Epithelial cell of proximal tubule (primary cell): Measurements from ENCODE around the gene WDR48. TPM values are rescaled to one million over a fixed set of nuclear protein-coding genes. Genes with fewer than 3 reads are reported as not detected.

Experiments used
- DNase-seq: peaks from one replicate; pipeline ENCODE4 v3.0.0-alpha.2; 2011; ENCODE audit warnings: low read depth
- H3K4me3 ChIP-seq: 2 replicates; pipeline ENCODE4 v1.5.1; 2011; ENCODE audit warnings: low read depth, mild to moderate bottlenecking, low read length
- total RNA-seq: library from RNA; depleted of rRNA; stranded (reverse); fragments of >200 nt; gene quantifications from 2 replicates; pipeline ENCODE4 v1.2.3, GENCODE V29; 2015
- TF ChIP-seq, protein P1 (sequence below): conservative IDR thresholded peaks from 2 replicates; pipeline ENCODE4 v1.5.1; 2012; ENCODE audit warnings: low read depth, mild to moderate bottlenecking, low read length

WDR48 gene
- total RNA-seq, 1 donor from 2014 or later: 29.5 TPM

DNA sequence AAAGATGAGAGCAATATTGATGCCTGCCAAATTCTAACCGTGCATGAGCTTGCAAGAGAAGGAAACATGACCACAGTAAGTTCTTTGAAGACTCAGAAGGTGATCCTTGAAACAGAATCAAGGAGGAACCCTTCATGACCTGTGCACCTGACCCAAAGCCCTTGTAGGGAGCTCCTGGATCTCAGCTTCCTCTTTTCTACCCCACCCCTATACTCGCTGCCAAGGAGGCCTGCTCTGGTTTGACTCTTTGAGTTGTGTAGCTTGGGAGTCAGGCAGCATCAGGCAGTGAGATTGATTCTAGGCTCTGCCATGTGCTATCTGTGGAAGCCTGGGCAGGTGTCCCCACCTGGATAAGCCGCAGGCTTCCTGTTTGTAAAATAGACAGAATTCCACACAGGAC, 66.3 kb downstream of the WDR48 start:
- H3K4me3 ChIP-seq: no peak overlapping the region
- TF ChIP-seq, protein P1, sequence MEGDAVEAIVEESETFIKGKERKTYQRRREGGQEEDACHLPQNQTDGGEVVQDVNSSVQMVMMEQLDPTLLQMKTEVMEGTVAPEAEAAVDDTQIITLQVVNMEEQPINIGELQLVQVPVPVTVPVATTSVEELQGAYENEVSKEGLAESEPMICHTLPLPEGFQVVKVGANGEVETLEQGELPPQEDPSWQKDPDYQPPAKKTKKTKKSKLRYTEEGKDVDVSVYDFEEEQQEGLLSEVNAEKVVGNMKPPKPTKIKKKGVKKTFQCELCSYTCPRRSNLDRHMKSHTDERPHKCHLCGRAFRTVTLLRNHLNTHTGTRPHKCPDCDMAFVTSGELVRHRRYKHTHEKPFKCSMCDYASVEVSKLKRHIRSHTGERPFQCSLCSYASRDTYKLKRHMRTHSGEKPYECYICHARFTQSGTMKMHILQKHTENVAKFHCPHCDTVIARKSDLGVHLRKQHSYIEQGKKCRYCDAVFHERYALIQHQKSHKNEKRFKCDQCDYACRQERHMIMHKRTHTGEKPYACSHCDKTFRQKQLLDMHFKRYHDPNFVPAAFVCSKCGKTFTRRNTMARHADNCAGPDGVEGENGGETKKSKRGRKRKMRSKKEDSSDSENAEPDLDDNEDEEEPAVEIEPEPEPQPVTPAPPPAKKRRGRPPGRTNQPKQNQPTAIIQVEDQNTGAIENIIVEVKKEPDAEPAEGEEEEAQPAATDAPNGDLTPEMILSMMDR: no peak
- no peak for DNase-seq

DNA sequence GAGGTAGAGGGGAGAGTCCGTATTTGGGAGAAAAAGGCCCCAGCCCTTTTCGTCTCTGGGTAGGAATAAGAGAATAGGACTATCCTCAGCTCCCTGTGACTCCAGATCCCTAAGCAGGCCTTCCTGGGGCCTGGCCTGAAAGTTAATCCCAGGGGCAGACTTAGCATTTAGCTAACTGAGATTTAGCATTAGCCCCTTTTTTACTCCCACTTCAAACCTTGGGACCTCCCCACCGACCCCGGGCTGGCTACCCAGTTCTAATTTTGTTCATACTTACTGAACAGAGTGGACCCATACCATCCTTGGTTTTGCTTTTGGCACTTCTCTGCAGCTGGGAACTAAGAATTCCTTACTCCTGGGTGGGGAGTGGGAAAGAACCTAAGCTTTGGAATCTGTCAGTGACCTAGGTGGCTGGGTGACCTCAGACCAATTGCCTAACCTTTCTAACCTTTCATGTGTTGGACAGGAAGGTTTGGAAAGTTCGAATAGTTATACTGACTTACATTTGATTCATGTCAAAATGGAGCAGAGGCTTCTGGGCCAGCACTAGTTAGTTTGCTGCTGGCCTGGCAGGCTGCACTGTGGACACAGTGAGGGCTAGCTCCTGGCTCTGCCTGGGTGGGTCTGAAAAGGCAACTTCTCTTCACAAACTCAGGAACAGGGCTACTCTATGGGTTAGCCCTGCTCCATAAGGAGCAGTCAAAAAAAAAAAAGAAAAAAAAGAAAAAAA, 67.3 kb downstream of the WDR48 start:
- TF ChIP-seq, protein P1: no peak
- DNase-seq: no peak
- no peak overlapping the region for H3K4me3 ChIP-seq

DNA sequence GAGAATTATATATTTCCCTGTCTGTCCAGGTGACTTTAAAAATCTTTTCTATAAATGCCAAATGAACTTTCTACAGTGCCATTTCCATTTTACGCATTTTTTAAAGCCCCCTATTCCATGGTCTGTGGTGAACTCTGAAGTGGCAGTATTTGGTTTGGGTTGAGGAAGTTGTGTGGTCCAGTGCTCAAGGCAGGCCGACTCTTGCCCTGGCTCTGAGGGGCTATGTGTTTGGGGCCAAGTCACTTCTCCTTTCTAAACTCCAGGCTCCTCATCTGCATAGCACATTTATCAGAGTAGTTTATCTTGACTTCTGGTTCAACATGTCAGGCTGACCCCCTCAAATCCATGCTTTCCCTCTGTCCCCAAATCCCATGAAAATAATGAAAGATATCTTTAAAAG, 69.8 kb downstream of the WDR48 start:
- no peak overlapping the region for H3K4me3 ChIP-seq
- TF ChIP-seq, protein P1: no peak
- DNase-seq: no peak

DNA sequence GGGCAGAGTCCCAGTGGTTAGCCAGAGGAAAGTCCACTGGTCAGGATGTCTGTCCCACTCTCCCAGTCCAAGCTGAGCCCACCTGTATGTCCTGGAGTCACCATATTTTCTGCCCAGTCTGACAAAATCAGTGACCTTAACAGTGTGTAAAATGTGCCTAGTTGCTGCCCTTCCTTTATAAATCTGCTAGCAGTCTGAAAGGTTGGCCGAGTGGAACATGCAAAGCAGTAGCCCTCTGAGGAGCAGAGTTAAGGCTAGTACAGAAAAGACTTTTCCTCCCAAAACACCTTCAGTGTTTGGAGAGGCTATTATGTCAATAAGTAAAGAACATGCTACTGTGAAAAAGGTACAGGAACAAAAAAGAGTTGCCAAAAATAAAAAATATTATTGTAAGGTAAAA, 71.0 kb downstream of the WDR48 start:
- DNase-seq: no peak
- TF ChIP-seq, protein P1: no peak
- H3K4me3 ChIP-seq: no peak overlapping the region

DNA sequence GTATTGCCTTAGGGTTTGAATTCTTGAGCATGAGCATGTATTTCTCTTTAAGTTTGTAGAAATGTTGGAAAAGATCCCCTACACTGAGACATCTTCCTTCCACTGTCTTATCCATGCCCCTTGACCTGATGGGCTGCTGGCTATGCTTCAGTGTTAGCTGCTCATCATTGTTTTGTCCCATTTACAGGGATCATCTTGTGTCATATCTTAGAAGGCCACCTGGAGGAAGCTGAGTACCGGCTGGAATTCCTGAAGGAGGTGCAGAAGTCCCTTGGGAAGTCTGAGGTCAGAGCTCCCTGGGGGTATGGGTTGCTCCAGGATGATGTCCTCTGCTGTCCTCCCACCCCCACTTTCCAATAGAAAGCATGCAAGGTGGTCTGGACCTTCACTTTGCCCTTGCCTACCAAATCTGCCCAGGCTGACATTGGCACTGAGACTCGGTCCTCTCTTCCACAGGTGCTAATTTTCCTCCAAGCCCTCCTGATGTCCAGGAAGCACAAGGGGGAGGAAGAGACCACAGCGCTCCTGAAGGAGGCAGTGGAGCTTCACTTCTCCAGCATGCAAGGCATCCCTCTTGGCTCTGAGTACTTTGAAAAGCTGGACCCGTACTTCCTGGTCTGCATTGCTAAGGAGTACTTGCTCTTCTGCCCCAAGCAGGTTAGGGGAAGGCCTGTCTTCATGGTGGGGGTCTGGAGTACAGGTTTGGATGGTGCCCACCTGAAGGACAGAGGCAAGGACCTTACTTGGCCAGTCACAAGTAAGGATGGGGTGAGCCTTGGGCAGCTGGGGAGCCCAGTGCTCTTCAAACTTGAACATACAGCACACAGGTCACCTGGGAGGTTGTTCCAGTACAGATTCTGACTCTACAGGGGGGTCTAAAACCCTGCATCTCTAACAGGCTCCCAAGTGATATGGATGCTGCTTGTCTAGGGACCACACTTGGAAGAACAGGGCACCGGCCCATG, 73.3 kb downstream of the WDR48 start:
- TF ChIP-seq, protein P1: peak; percentile 60
- H3K4me3 ChIP-seq: no peak overlapping the region
- no peak for DNase-seq

DNA sequence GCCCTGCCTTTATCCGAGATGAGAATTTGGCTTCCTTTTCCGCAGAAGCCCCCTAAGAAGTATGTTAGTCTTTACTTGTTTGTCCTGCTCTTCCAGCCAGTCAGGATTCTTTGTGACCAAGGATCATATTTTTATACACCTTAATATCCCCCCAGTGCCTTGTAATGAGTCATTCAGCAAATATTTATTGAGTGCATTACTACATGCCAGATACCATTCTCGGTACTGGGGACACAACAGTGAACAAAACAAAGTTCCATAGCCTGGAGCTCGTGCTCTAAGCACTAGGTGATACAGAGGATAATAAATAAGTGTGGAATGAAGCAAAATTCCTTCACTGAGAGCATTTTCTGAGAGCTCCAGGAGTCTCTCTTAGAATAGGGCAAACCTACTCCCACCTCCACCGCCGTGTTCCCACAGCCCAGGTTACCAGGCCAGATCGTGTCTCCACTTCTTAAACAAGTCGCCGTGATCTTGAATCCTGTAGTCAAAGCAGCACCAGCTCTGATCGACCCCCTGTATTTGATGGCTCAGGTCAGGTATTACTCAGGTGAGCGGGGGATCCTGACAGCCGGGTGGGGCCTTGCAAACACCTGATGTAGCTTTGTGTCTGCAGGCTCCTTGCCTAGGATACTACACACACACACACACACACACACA, 74.2 kb downstream of the WDR48 start:
- TF ChIP-seq, protein P1: no peak
- DNase-seq: peak; percentile 32
- H3K4me3 ChIP-seq: no peak overlapping the region
